ENCODE results near the gene ITGAD.
"Not testable (repeated sequence)": the region's sequence is repeated elsewhere in the genome, so short reads cannot be mapped to it uniquely, and the experiment has no call there.

ITGAD gene

GRCh38 chr16:31404353-31405064, 11.4 kb downstream of the ITGAD start:
- no peak for DNase-seq

- no peak for DNase-seq
Measured at GRCh38 chr16:31407406-31407805, 14.3 kb downstream of the ITGAD start.

- DNase-seq: no peak
Measured at GRCh38 chr16:31409433-31409832, 16.3 kb downstream of the ITGAD start.

GRCh38 chr16:31410082-31410481, 16.9 kb downstream of the ITGAD start:
- no peak for DNase-seq

- no peak for DNase-seq
Measured at GRCh38 chr16:31411024-31411844, 18.1 kb downstream of the ITGAD start.

GRCh38 chr16:31412750-31413149, 19.6 kb downstream of the ITGAD start:
- DNase-seq: no peak

- no peak for DNase-seq
Measured at GRCh38 chr16:31413381-31413780, 20.2 kb downstream of the ITGAD start.

GRCh38 chr16:31413943-31414342, 20.8 kb downstream of the ITGAD start:
- no peak for DNase-seq

- no peak for DNase-seq
Measured at GRCh38 chr16:31414706-31415105, 21.6 kb downstream of the ITGAD start.

GRCh38 chr16:31416371-31416770, 23.2 kb downstream of the ITGAD start:
- no peak for DNase-seq

- not testable (repeated sequence) for DNase-seq
Measured at GRCh38 chr16:31417036-31417435, 23.9 kb downstream of the ITGAD start.

- DNase-seq: no peak
Measured at GRCh38 chr16:31417916-31418315, 24.8 kb downstream of the ITGAD start.

GRCh38 chr16:31420037-31420436, 26.9 kb downstream of the ITGAD start:
- no peak for DNase-seq

GRCh38 chr16:31421587-31421986, 28.5 kb downstream of the ITGAD start:
- no peak for DNase-seq

GRCh38 chr16:31423241-31423640, 30.1 kb downstream of the ITGAD start:
- DNase-seq: no peak

GRCh38 chr16:31423801-31424200, 30.7 kb downstream of the ITGAD start:
- DNase-seq: no peak

- DNase-seq: peak in 1 of 2 donors; percentile 30
Measured at GRCh38 chr16:31427441-31428278, 34.5 kb downstream of the ITGAD start.

GRCh38 chr16:31428279-31428597, 35.1 kb downstream of the ITGAD start, which contains the start of gene COX6A2:
COX6A2 (minus strand) TSS chr16:31428360; CDS start chr16:31428325, 35 bp downstream.
- DNase-seq: no peak

- DNase-seq: no peak
Measured at GRCh38 chr16:31428638-31429247, 35.6 kb downstream of the ITGAD start.

GRCh38 chr16:31429314-31429713, 36.2 kb downstream of the ITGAD start:
- DNase-seq: no peak

GRCh38 chr16:31429796-31430195, 36.7 kb downstream of the ITGAD start:
- no peak for DNase-seq

- DNase-seq: no peak
Measured at GRCh38 chr16:31430380-31431052, 37.4 kb downstream of the ITGAD start.
